HCT116 (cell line): ENCODE results near the gene SSC4D. TPM values are rescaled to one million over a fixed set of nuclear protein-coding genes. Genes with fewer than 3 reads are reported as not detected.
"Not testable (repeated sequence)": the region's sequence is repeated elsewhere in the genome, so short reads cannot be mapped to it uniquely, and the experiment has no call there.

ENCODE experiments used
- ATAC-seq: fragments of 200-7000 bp; cut with Tn5 transposase; 2 replicates; pipeline ENCODE4 v1.9.1; 2020; ENCODE audit warnings: mild to moderate bottlenecking, moderate library complexity
- BruUV-seq: library from RNA; stranded (reverse); fragments of 400-500 nt; replicated peaks from 2 replicates; lab custom pipeline; 2021; lab: Mats Ljungman, UMichigan
- CTCF ChIA-PET: fragments of 300-600 bp; sonication (Branson Sonifier 250); formaldehyde crosslinking; loops from one replicate; lab custom pipeline; 2021; ENCODE audit warnings: antibody characterized with exemption; lab: Charles Lee
- POLR2A ChIA-PET: fragments of 300-600, 350-600 bp; sonication (Branson Sonifier 250); formaldehyde crosslinking; loops from one replicate; lab custom pipeline; 2021; ENCODE audit warnings: antibody characterized with exemption; lab: Charles Lee
- RAD21 ChIA-PET, 2 experiments: fragments of 300-600 bp; sonication (Branson Sonifier 250); formaldehyde crosslinking; loops; one replicate each; lab custom pipeline; 2023; ENCODE audit warnings: low total read pairs in 2 of 2; ENCODE audit not compliant: uncharacterized antibody in 2 of 2, unreplicated experiment in 2 of 2, low non-redundant PET in 1 of 2; lab: Charles Lee
- DNase-seq: peaks from one replicate; pipeline ENCODE4 v3.0.0-alpha.2; 2010; ENCODE audit warnings: low read depth, low spot score
- H2AFZ ChIP-seq: fragments of 200-600 bp; shearing (Covaris generic), sonication (generic); 2 replicates; pipeline ENCODE4 v1.6.1; 2017; ENCODE audit warnings: low read depth, mixed run types, mixed read lengths, antibody characterized with exemption, low read length; ENCODE audit not compliant: poor library complexity, severe bottlenecking
- H3K27ac ChIP-seq: 2 replicates; pipeline ENCODE4 v1.5.1; 2012; ENCODE audit warnings: low read depth, low read length
- H3K27me3 ChIP-seq: fragments of 200-600 bp; sonication (generic); 2 replicates; pipeline ENCODE4 v1.6.1; 2016; ENCODE audit warnings: mixed run types, low read length, mixed read lengths; ENCODE audit not compliant: insufficient read depth
- H3K36me3 ChIP-seq, 2 experiments: fragments of 200-500 bp in 1 of 2; fragments of 200-600 bp in 1 of 2; sonication (Bioruptor generic) in 1 of 2; sonication (generic) in 1 of 2; 2 replicates each; pipeline versions ENCODE4 v1.5.1 to v1.6.1; 2014 to 2016; ENCODE audit warnings: low read length in 2 of 2, inconsistent platforms in 1 of 2, mixed read lengths in 1 of 2, mixed run types in 1 of 2; ENCODE audit not compliant: insufficient read depth in 2 of 2, control insufficient read depth in 1 of 2
- H3K4me1 ChIP-seq, 2 experiments: fragments of 200-600 bp in 1 of 2; sonication (generic) in 1 of 2; 2 replicates each; pipeline versions ENCODE4 v1.5.1 to v1.6.1; 2012 to 2017; ENCODE audit warnings: low read length in 2 of 2, inconsistent platforms in 1 of 2, mild to moderate bottlenecking in 1 of 2, mixed read lengths in 1 of 2, mixed run types in 1 of 2, moderate library complexity in 1 of 2; ENCODE audit not compliant: insufficient read depth in 2 of 2, control insufficient read depth in 1 of 2
- H3K4me2 ChIP-seq: fragments of 200-600 bp; sonication (generic); 2 replicates; pipeline ENCODE4 v1.6.1; 2017; ENCODE audit warnings: mixed run types, low read length, mixed read lengths
- H3K4me3 ChIP-seq, 2 experiments: fragments of 200-600 bp in 1 of 2; sonication (generic) in 1 of 2; replicated peaks in 1 of 2; 2 replicates each; pipeline ENCODE4 v1.5.1; 2011 to 2016; ENCODE audit warnings: low read length in 2 of 2, control low read depth in 1 of 2, low read depth in 1 of 2, mild to moderate bottlenecking in 1 of 2, mixed read lengths in 1 of 2, mixed run types in 1 of 2
- H3K79me2 ChIP-seq: fragments of 200-600 bp; sonication (generic); 2 replicates; pipeline ENCODE4 v1.6.1; 2017; ENCODE audit warnings: mild to moderate bottlenecking, mixed run types, low read length, moderate library complexity, mixed read lengths; ENCODE audit not compliant: insufficient read depth
- H3K9ac ChIP-seq: fragments of 200-600 bp; sonication (generic); 2 replicates; pipeline ENCODE4 v1.6.1; 2016; ENCODE audit warnings: low read length, mixed read lengths
- H3K9me2 ChIP-seq: fragments of 200-600 bp; sonication (generic), shearing (Covaris generic); 2 replicates; pipeline ENCODE4 v1.6.1; 2017; ENCODE audit warnings: mixed run types, mild to moderate bottlenecking, moderate library complexity; ENCODE audit not compliant: insufficient read depth
- H3K9me3 ChIP-seq, 2 experiments: fragments of 200-500 bp in 1 of 2; fragments of 200-600 bp in 1 of 2; sonication (Bioruptor generic) in 1 of 2; sonication (generic) in 1 of 2; 2 replicates each; pipeline ENCODE4 v1.6.1; 2014 to 2017; ENCODE audit warnings: low read length in 2 of 2, mixed read lengths in 2 of 2, inconsistent platforms in 1 of 2, low read depth in 1 of 2, mild to moderate bottlenecking in 1 of 2, mixed run types in 1 of 2, moderate library complexity in 1 of 2; ENCODE audit not compliant: control insufficient read depth in 1 of 2, insufficient read depth in 1 of 2
- H4K20me1 ChIP-seq: fragments of 200-600 bp; sonication (generic), shearing (Covaris generic); 2 replicates; pipeline ENCODE4 v1.6.1; 2017; ENCODE audit warnings: mixed run types, mild to moderate bottlenecking, moderate library complexity; ENCODE audit not compliant: insufficient read depth
- SRF ChIP-seq: IDR thresholded peaks from 2 replicates; pipeline ENCODE4 v1.6.1; 2012; ENCODE audit warnings: low read depth
- ZNF274 ChIP-seq: fragments of 200-500 bp; sonication (Bioruptor generic); IDR thresholded peaks from 2 replicates; pipeline ENCODE4 v1.6.1; 2014; ENCODE audit warnings: mild to moderate bottlenecking, low read depth, low read length, inconsistent platforms
- intact Hi-C: fragments of 100-400 bp; cut with micrococcal nuclease; formaldehyde crosslinking; loops from 2 replicates; pipeline ENCODE4 v1.10.0; 2022
- total RNA-seq: library from RNA; stranded (reverse); gene quantifications from one replicate; pipeline ENCODE4 v1.2.1, GENCODE V29; 2021; ENCODE audit not compliant: unreplicated experiment

The SSC4D gene
- total RNA-seq, 1 experiment from 2014 or later = 1.1 TPM

- intact Hi-C loops = no loop called here
- no peak overlapping the region for H3K9ac ChIP-seq
- DNase-seq = no peak
Measured at GRCh38 chr7:76395965-76396726, 13.4 kb downstream of the SSC4D start.

GRCh38 chr7:76395605-76395964 is 13.9 kb downstream of the SSC4D start:
- ATAC-seq, POLR2A ChIA-PET, H3K4me3 ChIP-seq, H3K9me2 ChIP-seq, H3K9me3 ChIP-seq, intact Hi-C loops, H3K79me2 ChIP-seq, DNase-seq, RAD21 ChIA-PET, H3K9ac ChIP-seq, H4K20me1 ChIP-seq, H3K4me2 ChIP-seq, H3K27me3 ChIP-seq, CTCF ChIA-PET, H2AFZ ChIP-seq, H3K36me3 ChIP-seq, BruUV-seq, H3K27ac ChIP-seq: not testable (repeated sequence)
- H3K4me1 ChIP-seq = peaks cover 23 to 53% of the 10 kb centered on the region in 2 experiments

More at GRCh38 chr7:76395965-76396726, 13.4 kb downstream of the SSC4D start:
- ChIA-PET POLR2A (no interaction called here), RAD21 (no interaction called here), CTCF (no interaction called here)
- Histone ChIP-seq H2AFZ (no peak overlapping the region), H3K4me1 (peaks cover 23 to 53% of the 10 kb centered on the region in 2 experiments), H3K4me3 (no peak overlapping the region), H3K9me2 (no peaks in the 10 kb centered on the region), H4K20me1 (no peaks in the 10 kb centered on the region), H3K27ac (no peak overlapping the region), H3K79me2 (no peaks in the 10 kb centered on the region; the same call in 1 of the 2 replicates), H3K4me2 (no peak overlapping the region), H3K27me3 (no peaks in the 10 kb centered on the region), H3K9me3 (no peaks in the 10 kb centered on the region), H3K36me3 (no peaks in the 10 kb centered on the region)
- no peak for TF ChIP-seq ZNF274
- TF ChIP-seq SRF = no peak
- no TSS peak for BruUV-seq
- ATAC-seq = no peak
